ENCODE results near the gene STAP1.

The STAP1 gene

GRCh38 chr4:67555447-67555846 lies 3.1 kb upstream of the STAP1 start:
- no peak for DNase-seq (ENCODE audit: low spot score)

- DNase-seq (ENCODE audit: low spot score): no peak
These were observed 2.1 kb upstream of the STAP1 start for GRCh38 chr4:67556436-67556835.

DNA sequence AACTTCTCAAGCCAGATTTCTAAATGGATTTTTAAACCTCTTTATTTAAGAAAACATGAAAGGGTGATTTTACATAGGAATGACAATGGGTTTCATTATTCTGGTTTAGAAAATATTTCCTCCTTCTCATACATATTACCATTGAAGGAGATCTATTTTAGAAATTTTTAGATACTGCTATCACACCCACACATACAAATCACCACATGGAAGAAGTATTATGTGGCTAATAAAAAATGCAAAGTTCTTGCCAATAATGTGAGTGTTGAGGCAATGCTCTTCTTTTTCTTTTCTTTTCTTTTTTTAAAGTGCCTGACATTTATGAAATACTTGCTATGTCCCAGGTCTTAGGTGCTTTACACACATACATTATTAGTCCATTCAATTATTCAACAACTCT lies 6.8 kb downstream of the STAP1 start:
- no peak for DNase-seq (ENCODE audit: low spot score)

GRCh38 chr4:67566335-67566734 lies 7.8 kb downstream of the STAP1 start:
- DNase-seq (ENCODE audit: low spot score): no peak

DNA sequence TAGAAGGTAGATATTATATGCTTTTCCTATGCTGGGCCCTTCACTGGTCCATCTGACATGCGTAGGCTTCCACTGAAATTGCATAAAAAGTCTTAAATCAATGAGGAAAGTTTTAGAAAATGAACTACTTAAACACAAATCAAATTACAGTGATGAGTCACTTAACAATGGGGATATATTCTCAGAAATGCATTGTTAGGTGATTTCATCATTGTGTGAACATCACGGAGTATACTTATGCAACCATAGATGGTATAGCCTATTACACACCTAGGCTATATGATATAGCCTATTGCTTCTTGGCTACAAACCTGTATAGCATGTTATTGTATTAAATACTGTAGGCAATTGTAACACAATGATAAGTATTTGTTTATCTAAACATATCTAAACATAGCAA lies 10.3 kb downstream of the STAP1 start:
- no peak for DNase-seq (ENCODE audit: low spot score)

GRCh38 chr4:67570537-67570936 lies 12.0 kb downstream of the STAP1 start:
- no peak for DNase-seq (ENCODE audit: low spot score)

- DNase-seq (ENCODE audit: low spot score): no peak
These were observed 13.4 kb downstream of the STAP1 start for GRCh38 chr4:67571975-67572374.

- DNase-seq (ENCODE audit: low spot score): peak; percentile 23
These were observed 14.7 kb downstream of the STAP1 start for GRCh38 chr4:67573193-67573592.

DNA sequence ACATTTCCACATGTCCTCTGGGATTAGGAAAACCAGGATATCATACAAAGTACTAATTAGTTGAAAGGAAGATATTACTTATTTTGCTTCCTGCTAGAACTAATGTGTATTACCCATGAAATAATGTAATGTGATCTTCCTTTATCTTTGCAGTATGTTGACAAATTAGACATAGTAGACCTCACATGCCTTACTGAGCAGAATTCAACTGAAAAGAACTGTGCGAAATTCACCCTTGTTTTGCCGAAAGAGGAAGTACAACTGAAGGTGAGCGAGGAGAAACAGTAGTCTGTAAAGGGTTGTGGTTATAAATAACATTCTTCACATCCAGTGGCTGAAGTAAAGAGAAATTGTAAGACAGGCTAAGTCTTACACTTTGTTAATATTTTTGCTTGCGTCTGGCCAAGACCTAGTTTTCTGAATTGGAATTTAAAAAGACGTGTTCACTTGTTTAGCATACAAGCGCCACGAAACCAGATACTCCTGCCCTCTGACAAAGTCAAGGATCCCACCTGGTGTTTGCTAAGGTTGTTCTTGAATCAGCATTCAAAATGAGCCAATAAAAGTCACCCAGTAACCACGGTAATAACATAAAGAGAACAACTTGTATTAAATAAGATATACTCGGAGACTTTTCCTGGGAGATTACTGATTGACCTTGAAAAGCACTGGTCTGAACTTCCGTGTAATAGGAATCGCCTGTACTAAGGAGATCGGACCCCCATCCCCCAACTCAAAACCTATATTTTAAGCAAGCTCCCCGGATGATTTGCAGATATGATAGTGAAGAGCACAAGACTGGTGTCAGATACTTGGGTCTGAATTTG lies 16.9 kb downstream of the STAP1 start:
- no peak for DNase-seq (ENCODE audit: low spot score)

DNA sequence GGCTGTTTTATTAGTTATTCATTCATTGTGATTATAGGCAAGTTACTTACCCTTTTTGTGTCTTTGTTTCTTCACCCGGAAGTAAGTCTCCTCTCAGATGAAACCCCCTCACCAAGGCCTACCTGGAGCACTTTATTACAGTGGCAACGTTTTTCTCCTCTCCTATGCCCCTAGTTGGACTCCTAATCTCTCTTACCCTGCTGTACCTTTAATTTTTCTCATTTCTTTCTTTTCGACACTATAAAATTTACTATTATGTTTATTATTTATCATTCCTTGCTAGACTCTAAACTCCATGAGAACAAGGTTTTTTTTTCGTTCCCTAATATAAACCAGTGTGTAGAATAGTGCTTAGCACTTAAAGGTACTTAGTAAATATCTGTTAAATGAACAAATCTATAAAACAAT lies 17.5 kb downstream of the STAP1 start:
- no peak for DNase-seq (ENCODE audit: low spot score)

GRCh38 chr4:67576538-67576937 lies 18.0 kb downstream of the STAP1 start:
- no peak for DNase-seq (ENCODE audit: low spot score)

GRCh38 chr4:67580577-67580976 lies 22.1 kb downstream of the STAP1 start:
- no peak for DNase-seq (ENCODE audit: low spot score)

DNA sequence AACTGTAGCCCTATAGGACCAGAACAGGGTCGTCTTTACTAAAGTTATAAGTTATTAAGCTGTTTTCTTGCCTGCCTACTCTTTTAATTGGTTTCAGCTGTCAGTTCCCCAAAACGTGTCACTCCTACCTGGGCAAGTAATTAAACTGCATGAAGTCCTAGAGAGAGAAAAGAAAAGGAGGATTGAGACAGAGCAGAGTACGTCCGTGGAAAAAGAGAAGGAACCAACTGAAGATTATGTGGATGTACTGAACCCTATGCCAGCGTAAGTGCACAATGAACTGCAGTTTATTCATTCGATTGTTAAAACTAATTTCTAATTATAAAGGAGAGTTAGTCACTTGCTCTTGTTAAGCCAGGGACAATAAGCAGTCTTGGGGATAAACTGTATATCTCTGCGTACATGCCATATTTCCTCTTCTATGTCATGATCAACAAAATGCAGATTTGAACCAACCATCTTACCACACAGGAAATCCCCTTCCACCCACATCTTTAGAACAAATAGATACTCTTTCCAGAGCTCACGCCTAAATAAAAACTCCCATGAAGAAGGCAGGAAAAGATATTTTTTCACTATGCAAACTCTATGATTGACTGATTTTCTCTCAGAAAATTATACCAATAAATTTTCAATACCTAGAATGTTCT lies 22.8 kb downstream of the STAP1 start:
- peak; percentile 16 for DNase-seq (ENCODE audit: low spot score)

- DNase-seq (ENCODE audit: low spot score): no peak
These were observed 23.4 kb downstream of the STAP1 start for GRCh38 chr4:67581913-67582312.

GRCh38 chr4:67584496-67584895 lies 26.0 kb downstream of the STAP1 start:
- no peak for DNase-seq (ENCODE audit: low spot score)

DNA sequence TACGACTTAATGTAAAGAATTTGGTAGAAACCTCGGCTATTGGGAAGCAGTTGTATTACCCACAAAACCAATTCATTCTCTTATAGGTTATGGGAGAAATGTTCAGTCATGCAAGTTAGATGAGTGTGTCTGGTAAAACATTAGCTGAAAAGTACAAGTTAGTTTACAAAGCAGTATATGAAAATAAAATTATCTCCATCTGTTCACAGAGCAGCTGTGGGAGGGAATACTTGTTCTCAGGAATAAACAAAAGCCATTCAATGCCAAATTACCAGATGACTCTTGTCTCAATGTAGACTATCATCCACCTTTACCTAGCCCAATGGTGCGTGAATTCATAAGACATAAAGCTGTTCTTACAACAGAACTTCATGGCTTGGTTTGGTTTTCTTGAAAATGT lies 28.6 kb downstream of the STAP1 start:
- no peak for DNase-seq (ENCODE audit: low spot score)

- no peak for DNase-seq (ENCODE audit: low spot score)
These were observed 35.2 kb downstream of the STAP1 start for GRCh38 chr4:67593741-67594175.

GRCh38 chr4:67603310-67604028 lies 44.9 kb downstream of the STAP1 start:
- DNase-seq (ENCODE audit: low spot score): no peak

- DNase-seq (ENCODE audit: low spot score): no peak
These were observed 45.5 kb downstream of the STAP1 start for GRCh38 chr4:67604029-67604381.

DNA sequence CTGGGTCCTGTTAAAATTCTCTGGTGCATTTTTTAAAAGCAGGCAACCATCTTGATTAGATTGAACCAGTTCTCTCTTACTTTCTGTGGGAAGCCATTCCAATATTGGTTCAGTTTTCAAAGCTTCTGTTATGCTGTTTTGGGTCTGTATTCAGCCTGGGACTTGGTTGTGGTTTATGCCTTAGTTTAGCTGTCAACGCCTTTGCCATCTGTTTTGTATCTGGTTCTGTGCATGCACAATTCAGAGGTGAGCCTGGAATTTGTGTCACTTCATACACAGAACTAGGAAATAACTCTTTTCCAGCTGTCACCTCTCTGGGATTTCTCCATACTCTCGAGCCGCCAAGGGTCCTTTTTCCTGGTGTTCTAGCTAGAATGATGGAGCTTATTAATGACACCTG lies 46.2 kb downstream of the STAP1 start:
- no peak for DNase-seq (ENCODE audit: low spot score)

DNA sequence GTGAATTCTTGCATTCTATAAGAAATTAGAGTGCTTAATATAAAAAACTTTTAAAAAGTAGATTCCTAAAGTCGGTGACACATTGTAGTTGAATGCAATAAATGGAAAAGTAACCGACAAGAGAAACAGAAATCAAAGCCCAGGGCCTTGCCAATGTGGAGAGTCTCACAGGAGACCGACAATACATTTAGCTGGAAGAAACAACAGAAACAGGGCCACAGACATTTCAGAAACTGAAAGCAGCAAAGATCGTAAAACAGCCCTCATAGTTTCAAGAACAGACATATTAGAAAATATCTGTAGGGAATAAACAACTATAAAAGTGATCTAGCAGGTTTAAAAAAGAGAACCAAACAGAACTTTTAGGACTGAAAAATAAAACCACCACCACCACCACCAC lies 49.5 kb downstream of the STAP1 start:
- DNase-seq (ENCODE audit: low spot score): no peak

DNA sequence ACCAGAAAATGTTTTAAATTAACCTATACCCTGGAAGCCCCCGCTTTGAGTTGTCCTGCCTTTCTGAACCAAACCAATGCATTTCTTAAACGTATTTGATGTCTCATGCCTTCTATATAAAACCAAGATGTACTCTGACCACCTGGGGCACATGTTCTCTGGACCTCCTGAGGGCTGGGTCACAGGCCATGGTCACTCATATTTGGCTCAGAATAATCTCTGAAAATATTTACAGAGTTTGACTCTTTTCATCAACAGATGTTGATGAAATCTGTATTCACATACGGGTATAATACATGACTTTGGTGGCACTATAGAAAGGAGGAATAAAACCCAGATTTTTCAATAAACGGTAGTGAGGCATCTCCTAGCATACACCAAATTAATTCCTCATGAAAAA lies 55.7 kb downstream of the STAP1 start:
- DNase-seq (ENCODE audit: low spot score): no peak

DNA sequence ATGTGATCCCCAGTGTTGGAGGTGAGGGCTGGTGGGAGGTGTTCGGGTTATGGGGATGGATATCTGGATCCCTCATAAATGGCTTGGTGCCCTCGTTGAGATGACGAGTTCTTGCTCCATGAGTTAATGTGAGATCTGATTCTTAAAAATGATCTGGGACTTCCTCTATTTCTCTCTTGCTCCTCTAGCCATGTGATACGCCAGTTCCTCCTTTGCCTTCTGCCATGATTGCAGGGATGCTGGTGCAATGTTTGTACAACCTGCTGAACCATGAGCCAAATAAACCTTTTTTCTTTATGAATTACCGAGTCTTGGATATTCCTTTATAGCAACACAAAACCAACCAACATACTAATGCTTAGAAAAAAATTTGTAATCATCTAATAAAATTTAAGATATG lies 56.6 kb downstream of the STAP1 start:
- DNase-seq (ENCODE audit: low spot score): no peak
